ENCODE measurements around the gene CPN1. TPM values are rescaled to one million over a fixed set of nuclear protein-coding genes. Genes with fewer than 3 reads are reported as not detected.

CPN1 gene
- total and polyA plus RNA-seq, 2 of the 8 experiments (the other 6 are each of a cell fraction or from before 2014, with no cell fraction given): 0.15 to 0.20 TPM

- Histone ChIP-seq H3K79me1 (ENCODE audit: low read depth, low read length) (no peaks in the 10 kb centered on the region), H3K27ac (ENCODE audit: low read depth, low read length) (no peak overlapping the region), H3K14ac (ENCODE audit: insufficient read length) (no peak overlapping the region), H3K79me2 (ENCODE audit: control insufficient read depth in 1 of 2, insufficient read depth in 2 of 2, low read length in 2 of 2) (no peaks in the 10 kb centered on the region), H2BK120ac (replicated peaks; ENCODE audit: low read depth, low read length) (no peak overlapping the region), H2BK5ac (ENCODE audit: low read depth, low read length) (no peak overlapping the region), H3K9ac (replicated peaks in 1 of 4; ENCODE audit: extremely low read depth in 1 of 4, low read depth in 3 of 4, low read length in 3 of 4) (no peak overlapping the region), H2AFZ (ENCODE audit: low read length) (peak overlapping the region; percentile 70), H3K56ac (replicated peaks; ENCODE audit: insufficient read length, low read depth, low read length) (no peak overlapping the region), H2BK15ac (ENCODE audit: low read length) (no peak overlapping the region), H3K4me3 (ENCODE audit: extremely low read depth in 1 of 4, insufficient read depth in 2 of 4, low read depth in 3 of 4, low read length in 4 of 4) (no peak overlapping the region), H2BK20ac (ENCODE audit: low read length) (no peak overlapping the region), H2AK5ac (ENCODE audit: low read depth, low read length) (no peak overlapping the region), H3K23me2 (ENCODE audit: low read depth, low read length) (no peaks in the 10 kb centered on the region), H3K18ac (ENCODE audit: extremely low read depth, low read length) (no peak overlapping the region), H3K36me3 (ENCODE audit: control insufficient read depth in 2 of 4, insufficient read depth in 4 of 4, low read length in 3 of 4) (no peaks in the 10 kb centered on the region), H3K23ac (ENCODE audit: insufficient read length) (no peak overlapping the region), H4K5ac (ENCODE audit: insufficient read length, low read depth, low read length) (no peak overlapping the region), H3K4me2 (ENCODE audit: insufficient read depth in 1 of 2, low read depth in 2 of 2, low read length in 2 of 2) (no peak overlapping the region), H3K27me3 (replicated peaks in 1 of 4; ENCODE audit: control insufficient read depth in 3 of 4, extremely low read depth in 1 of 4, insufficient read depth in 3 of 4, low read length in 3 of 4) (no peaks in the 10 kb centered on the region), H2BK12ac (ENCODE audit: low read depth, low read length) (no peak overlapping the region), H4K20me1 (replicated peaks in 1 of 2; ENCODE audit: control insufficient read depth in 1 of 2, insufficient read depth in 2 of 2, low read length in 2 of 2) (no peaks in the 10 kb centered on the region), H4K91ac (replicated peaks; ENCODE audit: insufficient read length, low read length) (no peak overlapping the region), H3K9me3 (ENCODE audit: insufficient read depth in 2 of 2, low read depth in 1 of 2, low read length in 1 of 2) (peaks cover 2 to 3% of the 10 kb centered on the region in 2 experiments; a peak in 2 of 4 replicates), H3K4ac (replicated peaks; ENCODE audit: insufficient read length, low read depth, low read length) (no peak overlapping the region), H4K8ac (ENCODE audit: extremely low read depth, insufficient read depth, low read length) (no peak overlapping the region), H3K4me1 (replicated peaks in 1 of 4; ENCODE audit: control insufficient read depth in 3 of 4, insufficient read depth in 4 of 4, low read length in 3 of 4) (no peaks in the 10 kb centered on the region)
- 81% methylated on average over 6 of the region's 6 CpGs; no CpG with 5 or more reads in 1 of the 2 experiments for WGBS, 2 experiments (ENCODE audit: extremely low coverage in 1 of 2, insufficient coverage in 1 of 2, insufficient read length in 1 of 2, insufficient replicate concordance in 2 of 2, low coverage in 1 of 2, low lambda C conversion rate in 2 of 2, missing lambda C conversion rate in 1 of 2)
- FAIRE-seq (peak; percentile 32), DNase-seq (ENCODE audit: low read depth in 1 of 2, low spot score in 2 of 2) (no peak)
- POLR2A ChIA-PET (ENCODE audit: partially characterized antibody): interaction anchor here (0.6 kb wide), 1 partner anchor 41 kb away, joined by 3 read pairs; no protein-coding TSS in a partner anchor
- TF ChIP-seq BCL11A (IDR thresholded peaks at IDR 0.05; ENCODE audit: low read depth in 2 of 2, low read length in 2 of 2): no peak
- peak; percentile 53; the same call in 1 of the 2 replicates for TF ChIP-seq MAFK (IDR thresholded peaks at IDR 0.05; ENCODE audit: low read depth, low read length)
- CTCF ChIA-PET (ENCODE audit: partially characterized antibody): interaction anchor here (0.9 to 1.4 kb wide), 5 partner anchors 9 to 204 kb away, joined by 3 to 6 read pairs (median 3); no protein-coding TSS in a partner anchor
Measured at GRCh38 chr10:100053686-100054460, 27.8 kb downstream of the CPN1 start.
